GM13977 (cell line): ENCODE data around the gene CAMTA1.

Experiments used
- DNase-seq: peaks from one replicate; pipeline ENCODE4 v3.0.0; 2012; ENCODE audit warnings: low spot score
- in situ Hi-C: fragments of 300-500 bp; cut with MboI; formaldehyde crosslinking; loops from one replicate; pipeline ENCODE4 v1.12.0; 2022; ENCODE audit warnings: low sequenced_read_pairs, low pct_unique_long_range_greater_than_20kb, mixed read lengths, inconsistent platforms; ENCODE audit not compliant: unreplicated experiment
- TF ChIP-seq, protein P1 (sequence below): IDR thresholded peaks from 2 replicates; pipeline ENCODE4 v1.5.1; 2012; ENCODE audit warnings: mild to moderate bottlenecking, control low read depth; ENCODE audit not compliant: insufficient read depth; ENCODE audit errors: extremely low read depth, missing control alignments

Gene CAMTA1

GRCh38 chr1:7586031-7586941 lies 801.0 kb downstream of the CAMTA1 start:
- TF ChIP-seq, protein P1, sequence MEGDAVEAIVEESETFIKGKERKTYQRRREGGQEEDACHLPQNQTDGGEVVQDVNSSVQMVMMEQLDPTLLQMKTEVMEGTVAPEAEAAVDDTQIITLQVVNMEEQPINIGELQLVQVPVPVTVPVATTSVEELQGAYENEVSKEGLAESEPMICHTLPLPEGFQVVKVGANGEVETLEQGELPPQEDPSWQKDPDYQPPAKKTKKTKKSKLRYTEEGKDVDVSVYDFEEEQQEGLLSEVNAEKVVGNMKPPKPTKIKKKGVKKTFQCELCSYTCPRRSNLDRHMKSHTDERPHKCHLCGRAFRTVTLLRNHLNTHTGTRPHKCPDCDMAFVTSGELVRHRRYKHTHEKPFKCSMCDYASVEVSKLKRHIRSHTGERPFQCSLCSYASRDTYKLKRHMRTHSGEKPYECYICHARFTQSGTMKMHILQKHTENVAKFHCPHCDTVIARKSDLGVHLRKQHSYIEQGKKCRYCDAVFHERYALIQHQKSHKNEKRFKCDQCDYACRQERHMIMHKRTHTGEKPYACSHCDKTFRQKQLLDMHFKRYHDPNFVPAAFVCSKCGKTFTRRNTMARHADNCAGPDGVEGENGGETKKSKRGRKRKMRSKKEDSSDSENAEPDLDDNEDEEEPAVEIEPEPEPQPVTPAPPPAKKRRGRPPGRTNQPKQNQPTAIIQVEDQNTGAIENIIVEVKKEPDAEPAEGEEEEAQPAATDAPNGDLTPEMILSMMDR: no peak
- no peak for DNase-seq
- in situ Hi-C loops: no loop called here

DNA sequence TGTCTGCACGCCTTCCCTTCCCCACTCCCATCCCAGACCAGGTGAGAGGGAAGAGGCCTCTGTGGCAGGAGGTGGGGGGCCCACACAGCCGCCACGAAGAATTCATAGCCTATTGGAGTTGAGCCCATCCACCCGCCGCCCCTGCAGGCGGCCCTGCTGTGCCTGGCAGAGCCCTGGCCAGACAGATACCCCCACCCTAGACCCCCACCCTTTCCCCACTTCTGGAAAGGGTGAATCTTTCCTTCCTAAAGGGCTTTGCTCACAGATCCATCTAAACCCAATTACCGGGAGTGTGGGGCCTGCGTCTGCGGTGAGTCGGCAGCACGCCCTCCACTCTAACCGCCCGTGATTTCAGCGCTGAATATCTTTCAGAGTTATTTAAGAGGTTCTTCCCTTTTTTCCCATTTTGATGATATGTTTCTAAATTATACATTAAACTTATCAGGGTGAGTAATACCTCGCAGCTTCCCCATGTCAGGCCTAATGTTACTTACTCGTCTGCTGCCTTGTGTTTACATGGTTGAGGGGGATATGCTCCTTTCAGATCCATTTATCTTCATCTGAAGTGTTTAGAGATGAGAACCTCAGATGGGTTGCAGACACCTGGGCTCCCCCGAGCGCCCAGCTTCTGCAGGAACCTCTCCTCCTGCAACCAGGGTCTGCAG lies 802.0 kb downstream of the CAMTA1 start:
- TF ChIP-seq, protein P1: no peak
- no peak for DNase-seq
- in situ Hi-C loops: no loop called here

GRCh38 chr1:7587773-7588456 lies 802.7 kb downstream of the CAMTA1 start:
- in situ Hi-C loops: no loop called here
- DNase-seq: no peak
- TF ChIP-seq, protein P1: no peak

- in situ Hi-C loops: no loop called here
- TF ChIP-seq, protein P1: no peak
- no peak for DNase-seq
Observed at GRCh38 chr1:7588457-7588827, 803.2 kb downstream of the CAMTA1 start.

- DNase-seq: no peak
- in situ Hi-C loops: no loop called here
- TF ChIP-seq, protein P1: no peak
Observed at GRCh38 chr1:7589080-7589735, 804.0 kb downstream of the CAMTA1 start.
